GM12878 (cell line): ENCODE measurements around the gene AJUBA. TPM values are rescaled to one million over a fixed set of nuclear protein-coding genes. Genes with fewer than 3 reads are reported as not detected.

Source experiments
- ATAC-seq: fragments of 200-7000 bp; cut with Tn5 transposase; 3 replicates; pipeline ENCODE4 v1.9.1; 2020; ENCODE audit warnings: mild to moderate bottlenecking, moderate library complexity
- BruUV-seq: library from RNA; stranded (reverse); fragments of 400-500 nt; replicated peaks from 2 replicates; lab custom pipeline; 2021; lab: Mats Ljungman, UMichigan
- CTCF ChIA-PET: fragments of 300-600 bp; sonication (Branson Sonifier 250); formaldehyde crosslinking; extraction: SDS; loops from one replicate; lab custom pipeline; 2021; ENCODE audit warnings: inconsistent platforms; lab: Yijun Ruan, JAX
- POLR2A ChIA-PET: fragments of 350-600 bp; formaldehyde crosslinking; extraction: SDS; loops from one replicate; lab custom pipeline; 2021; ENCODE audit warnings: inconsistent platforms; lab: Charles Lee
- RAD21 ChIA-PET: fragments of 300-600 bp; sonication (Branson Sonifier 250); formaldehyde crosslinking; loops from one replicate; lab custom pipeline; 2023; ENCODE audit warnings: antibody characterized with exemption; ENCODE audit not compliant: unreplicated experiment; lab: Charles Lee
- SMC1A ChIA-PET: fragments of 300-600 bp; sonication (Branson Sonifier 250); formaldehyde crosslinking; loops from one replicate; lab custom pipeline; 2023; ENCODE audit not compliant: unreplicated experiment, uncharacterized antibody; lab: Charles Lee
- DNase-seq: peaks from one replicate; pipeline ENCODE4 v3.0.0-alpha.2; 2011; ENCODE audit warnings: low read depth, low spot score
- FAIRE-seq: peaks from 3 replicates; lab custom pipeline; 2011; peaks lifted over from hg19 to GRCh38; lab: Jason Lieb, UNC
- H2AFZ ChIP-seq: 2 replicates; pipeline ENCODE4 v1.6.0; 2011; ENCODE audit warnings: low read depth, low read length, control low read depth; ENCODE audit not compliant: control insufficient read depth
- H3K27ac ChIP-seq: 2 replicates; pipeline ENCODE4 v1.5.1; 2011; ENCODE audit warnings: control low read depth; ENCODE audit not compliant: control insufficient read depth, insufficient read depth
- H3K27me3 ChIP-seq, 2 experiments: replicated peaks in 1 of 2; 2 replicates each; pipeline versions ENCODE4 v1.6.0 to v1.6.1; 2011; ENCODE audit warnings: low read length in 1 of 2; ENCODE audit not compliant: control insufficient read depth in 2 of 2, insufficient read depth in 2 of 2
- H3K36me3 ChIP-seq, 2 experiments: 2 replicates each; pipeline ENCODE4 v1.5.1; 2011; ENCODE audit warnings: low read length in 1 of 2; ENCODE audit not compliant: control insufficient read depth in 2 of 2, insufficient read depth in 2 of 2
- H3K4me1 ChIP-seq: 2 replicates; pipeline ENCODE4 v1.6.1; 2011; ENCODE audit warnings: mild to moderate bottlenecking, low read length, moderate library complexity, mixed read lengths; ENCODE audit not compliant: control insufficient read depth, insufficient read depth
- H3K4me2 ChIP-seq: 2 replicates; pipeline ENCODE4 v1.6.0; 2011; ENCODE audit warnings: control low read depth; ENCODE audit not compliant: control insufficient read depth, insufficient read depth
- H3K4me3 ChIP-seq: fragments of 200-600 bp; sonication (generic); 2 replicates; pipeline ENCODE4 v1.5.1; 2016
- H3K79me2 ChIP-seq: 2 replicates; pipeline ENCODE4 v1.6.0; 2011; ENCODE audit warnings: low read length; ENCODE audit not compliant: control insufficient read depth, insufficient read depth
- H3K9ac ChIP-seq: 2 replicates; pipeline ENCODE4 v1.8.0; 2011; ENCODE audit warnings: low read length, control low read depth, mixed read lengths; ENCODE audit not compliant: control insufficient read depth, insufficient read depth
- H3K9me3 ChIP-seq: replicated peaks from 3 replicates; pipeline ENCODE4 v1.5.1; 2011; ENCODE audit warnings: mild to moderate bottlenecking, low read length; ENCODE audit not compliant: control insufficient read depth, insufficient read depth
- H4K20me1 ChIP-seq: 2 replicates; pipeline ENCODE4 v1.6.0; 2011; ENCODE audit not compliant: control insufficient read depth, insufficient read depth
- EGR1 ChIP-seq, 2 experiments: IDR thresholded peaks; 1 replicate in 1 of 2; 2 replicates in 1 of 2; pipeline ENCODE4 v1.6.1; 2011 to 2012; ENCODE audit warnings: low read depth in 2 of 2, low read length in 2 of 2, borderline replicate concordance in 1 of 2, mild to moderate bottlenecking in 1 of 2, moderate library complexity in 1 of 2
- IKZF1 ChIP-seq: fragments of 450-650 bp; conservative IDR thresholded peaks from 2 replicates; pipeline ENCODE4 v1.6.1; 2017; ENCODE audit warnings: antibody characterized with exemption, mild to moderate bottlenecking
- IKZF2 ChIP-seq, 2 experiments: fragments of 450-650 bp; IDR thresholded peaks; 2 replicates each; pipeline ENCODE4 v1.6.1; 2017; ENCODE audit warnings: mild to moderate bottlenecking in 2 of 2, moderate library complexity in 2 of 2
- NR2C1 ChIP-seq: fragments of 450-650 bp; IDR thresholded peaks from 2 replicates; pipeline ENCODE4 v1.6.1; 2017; ENCODE audit warnings: antibody characterized with exemption, mild to moderate bottlenecking, moderate library complexity
- NR2F1 ChIP-seq: fragments of 450-650 bp; conservative IDR thresholded peaks from 2 replicates; pipeline ENCODE4 v1.6.1; 2017; ENCODE audit warnings: mild to moderate bottlenecking
- PBX3 ChIP-seq: IDR thresholded peaks from 2 replicates; pipeline ENCODE4 v1.6.1; 2011; ENCODE audit warnings: mild to moderate bottlenecking, low read depth, low read length, moderate library complexity; ENCODE audit not compliant: insufficient replicate concordance
- SREBF2 ChIP-seq: IDR thresholded peaks from 2 replicates; pipeline ENCODE4 v1.6.1; 2012; ENCODE audit warnings: mild to moderate bottlenecking, low read length
- TCF7 ChIP-seq: IDR thresholded peaks from 2 replicates; pipeline ENCODE4 v1.6.1; 2014; ENCODE audit warnings: antibody characterized with exemption, borderline replicate concordance
- WGBS: methylation state at CpG from one replicate; pipeline ENCODE4 v1.1.6; 2016; ENCODE audit warnings: low lambda C conversion rate; ENCODE audit not compliant: insufficient replicate concordance, insufficient coverage; ENCODE audit errors: missing lambda C conversion rate; 5-methylcytosine and 5-hydroxymethylcytosine counted together
- in situ Hi-C: fragments of 300-500 bp; cut with MboI; formaldehyde crosslinking; loops from 9 replicates; pipeline ENCODE4 v1.14.3; 2018; ENCODE audit warnings: mixed read lengths
- intact Hi-C: fragments of 100-400 bp; cut with micrococcal nuclease; formaldehyde crosslinking; loops from one replicate; pipeline ENCODE4 v1.14.2; 2022; ENCODE audit not compliant: unreplicated experiment
- polyA plus RNA-seq, 11 experiments: library from polyadenylated mRNA; depleted of rRNA in 4 of 11; unstranded in 6 of 11; stranded (reverse) in 5 of 11; fragments of >200 nt; fragmentation: Nextera tagmentation in 4 of 11; fragmentation: Illumina TruSeq in 1 of 11; extraction: Ambion mirVana in 4 of 11; extraction: Trizol in 1 of 11; gene quantifications; 1 replicate in 1 of 11; 2 replicates in 10 of 11; pipeline versions ENCODE4 v1.2.1 to v1.2.3, GENCODE V29; 2011 to 2016; ENCODE audit warnings: inconsistent platforms in 2 of 11, missing spikeins in 2 of 11, low read depth in 1 of 11
- total RNA-seq, 4 experiments: library from RNA; depleted of rRNA in 3 of 4; stranded (reverse); fragments of >200 nt in 3 of 4; fragmentation: Illumina TruSeq in 1 of 4; extraction: Trizol in 1 of 4; gene quantifications; 2 replicates each; pipeline versions ENCODE4 v1.2.1 to v1.2.3, GENCODE V29; 2013 to 2021

Gene AJUBA
- total and polyA plus RNA-seq, 10 of the 15 experiments (the other 5 are each of a cell fraction or from before 2014, with no cell fraction given): 0.03 to 18.1 (median 0.36) TPM; not detected in 1

GRCh38 chr14:23025151-23025814, 42.9 kb upstream of the AJUBA start:
- POLR2A ChIA-PET: interaction anchor here (2.2 kb wide), 1 partner anchor 17 kb away, joined by 6 read pairs; no protein-coding TSS in a partner anchor
- in situ Hi-C loops: no loop called here
- DNase-seq: no peak

More at GRCh38 chr14:23025151-23025814, 42.9 kb upstream of the AJUBA start:
- ChIA-PET CTCF (interaction anchor here (0.8 to 5.5 kb wide), 10 partner anchors 19 to 68 kb away, joined by 3 to 43 read pairs (median 4); partner anchors contain the start of gene HAUS4), RAD21 (interaction anchor here (0.6 to 1.6 kb wide), 4 partner anchors 15 to 174 kb away, joined by 3 to 5 read pairs (median 3); no protein-coding TSS in a partner anchor), SMC1A (interaction anchor here (0.7 to 3.4 kb wide), 8 partner anchors 10 to 65 kb away, joined by 3 to 10 read pairs (median 4); no protein-coding TSS in a partner anchor)
- TF ChIP-seq TCF7: no peak
- peak in 1 of 2 experiments; percentile 3; a peak in 1 of 3 replicates for TF ChIP-seq EGR1 (IDR thresholded peaks at IDR 0.05; ENCODE audit: borderline replicate concordance in 1 of 2, low read depth in 2 of 2, low read length in 2 of 2)
- TF ChIP-seq NR2C1: 0 out of 2 replicates have a peak, but pooled peaks have one; percentile 4
- TF ChIP-seq IKZF2 (IDR thresholded peaks at IDR 0.05): peak; percentile 38 to 63; a peak in 2 of 4 replicates
- TF ChIP-seq NR2F1: peak; percentile 48
- TF ChIP-seq PBX3: no peak
- TF ChIP-seq SREBF2: no peak
- peak; percentile 56; the same call in 1 of the 2 replicates for TF ChIP-seq IKZF1
- Histone ChIP-seq H3K36me3 (peaks cover 5 to 32% of the 10 kb centered on the region in 2 experiments), H3K4me2 (no peak overlapping the region), H2AFZ (no peak overlapping the region), H3K4me3 (no peak overlapping the region), H3K27ac (no peak overlapping the region), H3K9ac (no peak overlapping the region), H4K20me1 (no peaks in the 10 kb centered on the region), H3K9me3 (no peaks in the 10 kb centered on the region), H3K27me3 (no peaks in the 10 kb centered on the region), H3K79me2 (no peaks in the 10 kb centered on the region), H3K4me1 (no peaks in the 10 kb centered on the region)
- 100% methylated on average over 4 of the region's 4 CpGs for WGBS
- no TSS peak for BruUV-seq
- peak; percentile 52; the same call in 2 of the 3 replicates for ATAC-seq
- intact Hi-C loops: no loop called here
- FAIRE-seq: no peak
